C4-2B (cell line): Measurements from ENCODE around the gene ETV6.
"Not testable (repeated sequence)": the region's sequence is repeated elsewhere in the genome, so short reads cannot be mapped to it uniquely, and the experiment has no call there.

Experiments used
- H3K27ac ChIP-seq: fragments of 450-650 bp; 2 replicates; pipeline ENCODE4 v1.5.1; 2017
- CTCF ChIP-seq: fragments of 450-650 bp; conservative IDR thresholded peaks from 2 replicates; pipeline ENCODE4 v1.5.1; 2017; ENCODE audit warnings: mild to moderate bottlenecking
- ZFX ChIP-seq: fragments of 450-650 bp; IDR thresholded peaks from 2 replicates; pipeline ENCODE4 v1.6.1; 2017

ETV6 gene

GRCh38 chr12:11897923-11898322, 248.4 kb downstream of the ETV6 start:
- TF ChIP-seq ZFX = no peak
- TF ChIP-seq CTCF = no peak
- no peak overlapping the region for H3K27ac ChIP-seq

DNA sequence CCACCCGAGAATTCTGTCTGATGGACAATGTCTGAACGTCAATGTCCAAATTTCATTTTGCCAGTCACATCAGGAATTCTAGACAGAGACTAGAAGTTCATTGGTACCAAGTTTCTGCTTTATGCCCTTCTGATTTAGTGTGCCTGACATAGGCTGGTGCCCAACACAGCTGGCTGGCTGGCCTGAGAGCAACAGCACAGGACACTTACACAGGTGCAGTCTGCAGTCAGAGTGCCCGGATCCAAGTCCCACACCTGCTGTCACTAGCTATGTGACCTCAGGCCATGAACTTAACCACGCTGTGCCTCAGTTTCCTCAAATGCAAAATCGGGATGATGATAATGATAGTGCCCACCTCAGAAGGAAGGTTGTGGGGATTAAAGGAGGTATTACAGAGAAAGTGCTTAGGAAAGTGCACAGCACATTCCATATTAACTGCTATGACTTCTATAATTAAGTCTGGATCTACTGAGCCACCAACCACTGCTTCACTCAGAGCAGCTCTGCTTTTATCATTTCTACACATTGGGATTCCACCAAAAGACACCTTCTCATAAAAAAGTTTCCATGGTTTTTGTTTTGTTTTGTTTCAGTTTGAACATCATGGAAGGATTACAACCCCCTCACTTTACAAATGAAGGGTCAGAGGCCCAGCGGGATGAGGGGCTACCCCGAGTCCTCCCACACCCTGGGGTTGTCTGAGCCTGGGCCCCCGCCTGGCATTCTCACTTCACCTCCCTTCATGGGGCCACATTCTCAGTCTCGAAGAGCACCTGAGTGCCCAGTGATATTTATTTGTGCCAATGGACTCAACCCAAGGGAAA, 252.4 kb downstream of the ETV6 start:
- no peak for TF ChIP-seq CTCF
- no peak overlapping the region for H3K27ac ChIP-seq

DNA sequence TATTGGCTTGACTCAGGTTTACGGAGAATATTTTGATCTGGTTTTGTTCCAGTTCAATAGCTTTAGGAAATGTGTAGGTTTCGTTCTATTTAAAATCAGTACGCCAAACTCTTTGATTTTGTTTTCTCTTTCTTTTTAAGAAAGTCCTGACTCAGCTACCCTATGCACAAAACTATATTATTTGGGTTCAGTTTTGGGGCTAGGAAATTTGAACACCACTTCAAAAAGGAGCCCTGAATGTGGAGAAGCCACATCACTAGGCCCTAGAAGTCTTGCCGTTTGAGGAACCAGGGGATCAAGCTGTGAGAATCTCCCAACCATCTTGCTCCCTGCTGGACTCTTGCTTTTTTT, 253.0 kb downstream of the ETV6 start:
- no peak for TF ChIP-seq ZFX
- no peak for TF ChIP-seq CTCF
- H3K27ac ChIP-seq = no peak overlapping the region

DNA sequence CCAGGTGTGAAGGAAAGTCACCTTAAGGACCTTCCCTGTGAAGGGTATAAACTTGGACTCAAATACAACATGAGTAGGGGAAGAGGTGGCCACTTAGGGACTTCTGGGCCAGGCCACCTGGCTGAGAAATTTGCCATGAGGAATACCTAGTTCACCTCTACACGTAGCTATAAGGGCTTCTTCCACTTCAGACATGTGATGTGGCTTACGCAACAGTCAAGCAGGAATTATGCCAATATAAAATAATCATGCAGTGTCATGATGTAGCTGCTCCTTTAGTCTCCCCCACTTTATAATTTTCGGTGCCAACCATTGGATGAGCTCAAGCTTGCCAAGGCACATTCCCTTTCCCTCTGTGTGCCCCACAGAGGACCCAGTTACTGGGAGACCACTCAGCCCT, 254.7 kb downstream of the ETV6 start:
- H3K27ac ChIP-seq = no peak overlapping the region
- no peak for TF ChIP-seq CTCF
- TF ChIP-seq ZFX = no peak

GRCh38 chr12:11905534-11905933, 256.1 kb downstream of the ETV6 start:
- TF ChIP-seq ZFX (no peak), CTCF (no peak)
- no peak overlapping the region for H3K27ac ChIP-seq

DNA sequence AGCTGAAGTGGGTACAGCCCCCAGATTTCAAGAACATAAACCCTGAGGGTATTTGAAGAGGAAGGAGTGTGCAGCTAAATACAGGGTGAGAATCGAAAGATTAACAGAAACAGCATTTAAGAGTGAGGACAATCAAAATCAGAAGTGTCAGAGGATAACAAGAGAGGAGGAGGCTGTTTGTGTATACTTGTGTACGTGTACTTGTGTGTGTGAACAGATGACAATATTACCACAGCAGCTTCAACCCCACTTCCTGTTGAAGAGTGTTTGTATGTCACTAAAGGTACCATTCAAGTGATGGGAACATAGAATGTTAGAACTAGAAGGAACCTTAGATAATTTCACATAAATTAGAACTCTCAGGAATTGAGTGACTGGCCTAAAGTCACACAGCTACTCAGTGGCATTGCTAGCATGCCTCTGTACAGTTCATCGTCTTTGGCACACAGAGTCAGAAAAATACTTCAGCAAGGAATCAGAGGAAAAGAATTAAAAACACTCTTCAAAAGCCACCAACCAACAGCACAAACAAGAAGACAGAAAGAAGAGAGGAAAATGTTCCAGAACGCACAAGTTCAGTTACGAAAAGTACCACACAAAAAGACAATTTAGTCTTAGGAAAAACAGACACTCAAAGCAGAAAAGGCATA, 256.9 kb downstream of the ETV6 start:
- H3K27ac ChIP-seq = no peak overlapping the region
- TF ChIP-seq ZFX (no peak), CTCF (no peak)

- no peak overlapping the region for H3K27ac ChIP-seq
- no peak for TF ChIP-seq ZFX
- TF ChIP-seq CTCF = no peak
Observed at GRCh38 chr12:11907625-11908024, 258.2 kb downstream of the ETV6 start.

DNA sequence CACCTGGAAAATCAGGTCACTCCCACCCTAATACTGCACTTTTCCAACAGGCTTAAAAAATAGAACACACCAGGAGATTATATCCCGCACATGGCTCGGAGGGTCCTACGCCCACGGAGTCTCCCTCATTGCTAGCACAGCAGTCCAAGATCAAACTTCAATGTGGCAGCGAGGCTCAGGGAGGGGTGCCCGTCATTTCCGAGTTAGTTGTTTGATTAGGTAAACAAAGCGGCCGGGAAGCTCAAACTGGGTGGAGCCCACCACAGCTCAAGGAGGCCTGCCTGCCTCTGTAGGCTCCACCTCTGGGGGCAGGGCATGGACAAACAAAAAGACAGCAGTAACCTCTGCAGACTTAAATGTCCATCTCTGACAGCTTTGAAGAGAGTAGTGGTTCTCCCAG, 259.9 kb downstream of the ETV6 start:
- not testable (repeated sequence) for H3K27ac ChIP-seq
